Ishikawa (cell line): ENCODE measurements around the gene HOXA5.

Experiments
- CEBPB ChIP-seq: IDR thresholded peaks from 2 replicates; pipeline ENCODE4 v1.6.1; 2012
- CREB1 ChIP-seq: IDR thresholded peaks from 2 replicates; pipeline ENCODE4 v1.6.1; 2012; ENCODE audit warnings: low read depth
- EGR1 ChIP-seq: IDR thresholded peaks from 2 replicates; pipeline ENCODE4 v1.6.1; 2012
- EP300 ChIP-seq: IDR thresholded peaks from 2 replicates; pipeline ENCODE4 v1.6.1; 2012; ENCODE audit warnings: borderline replicate concordance
- FOXM1 ChIP-seq: IDR thresholded peaks from 2 replicates; pipeline ENCODE4 v1.6.1; 2012; ENCODE audit warnings: low read depth, borderline replicate concordance
- NFIC ChIP-seq: IDR thresholded peaks from 2 replicates; pipeline ENCODE4 v1.6.1; 2012
- RAD21 ChIP-seq: IDR thresholded peaks from 2 replicates; pipeline ENCODE4 v1.6.1; 2012; ENCODE audit warnings: low read depth
- TAF1 ChIP-seq: IDR thresholded peaks from 2 replicates; pipeline ENCODE4 v1.6.1; 2012; ENCODE audit warnings: low read depth, mild to moderate bottlenecking
- TCF12 ChIP-seq: IDR thresholded peaks from 2 replicates; pipeline ENCODE4 v1.6.1; 2012; ENCODE audit warnings: low read depth
- TEAD4 ChIP-seq: IDR thresholded peaks from 2 replicates; pipeline ENCODE4 v1.6.1; 2012
- YY1 ChIP-seq: IDR thresholded peaks from 2 replicates; pipeline ENCODE4 v1.6.1; 2012; ENCODE audit warnings: low read depth
- TF ChIP-seq, protein P1 (sequence below): IDR thresholded peaks from 2 replicates; pipeline ENCODE4 v1.6.1; 2012; ENCODE audit warnings: low read depth, mild to moderate bottlenecking
- TF ChIP-seq, protein P2 (sequence below): IDR thresholded peaks from 2 replicates; pipeline ENCODE4 v1.6.1; 2012
- TF ChIP-seq, protein P3 (sequence below): IDR thresholded peaks from 2 replicates; pipeline ENCODE4 v1.6.1; 2012

DNA sequence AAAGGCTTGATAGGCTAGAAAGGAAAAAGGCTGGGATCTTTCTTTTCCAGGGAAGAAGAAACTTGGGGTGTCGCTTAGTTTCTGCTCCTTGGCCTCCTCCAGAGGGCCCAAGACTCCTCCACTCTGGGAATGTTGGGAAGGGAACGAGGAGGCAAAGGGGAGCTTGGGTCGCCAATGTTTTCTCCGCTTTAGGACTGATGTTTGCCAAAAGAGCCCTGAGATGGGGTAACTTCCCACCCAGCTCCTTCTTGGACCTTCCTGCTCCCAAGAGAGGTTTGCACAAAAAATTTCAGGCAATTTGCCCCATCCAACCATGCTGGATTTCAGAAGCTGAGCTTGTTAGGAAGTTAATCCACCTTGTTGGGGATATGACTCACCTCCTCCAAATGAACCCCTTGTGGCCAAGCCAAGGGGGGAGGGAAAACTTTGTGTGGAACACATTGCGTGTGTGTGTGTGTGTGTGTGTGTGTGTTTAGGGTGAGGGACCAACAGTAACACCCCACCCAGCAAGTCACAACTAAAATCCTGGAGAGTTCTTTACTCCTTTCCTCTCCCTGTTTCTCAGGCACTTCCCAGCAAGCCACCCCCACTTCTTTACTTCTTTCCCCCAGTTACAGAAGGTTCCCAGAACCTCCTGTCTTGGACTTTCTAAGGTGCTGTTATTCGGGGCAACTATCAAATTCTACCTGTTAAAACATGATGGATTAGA lies 32.3 kb downstream of the HOXA5 start:
- TF ChIP-seq EP300 (no peak), RAD21 (no peak), CEBPB (no peak), TCF12 (no peak), TAF1 (no peak), FOXM1 (no peak), TEAD4 (no peak), YY1 (no peak), NFIC (no peak), EGR1 (no peak), CREB1 (no peak)
- TF ChIP-seq, protein P1, sequence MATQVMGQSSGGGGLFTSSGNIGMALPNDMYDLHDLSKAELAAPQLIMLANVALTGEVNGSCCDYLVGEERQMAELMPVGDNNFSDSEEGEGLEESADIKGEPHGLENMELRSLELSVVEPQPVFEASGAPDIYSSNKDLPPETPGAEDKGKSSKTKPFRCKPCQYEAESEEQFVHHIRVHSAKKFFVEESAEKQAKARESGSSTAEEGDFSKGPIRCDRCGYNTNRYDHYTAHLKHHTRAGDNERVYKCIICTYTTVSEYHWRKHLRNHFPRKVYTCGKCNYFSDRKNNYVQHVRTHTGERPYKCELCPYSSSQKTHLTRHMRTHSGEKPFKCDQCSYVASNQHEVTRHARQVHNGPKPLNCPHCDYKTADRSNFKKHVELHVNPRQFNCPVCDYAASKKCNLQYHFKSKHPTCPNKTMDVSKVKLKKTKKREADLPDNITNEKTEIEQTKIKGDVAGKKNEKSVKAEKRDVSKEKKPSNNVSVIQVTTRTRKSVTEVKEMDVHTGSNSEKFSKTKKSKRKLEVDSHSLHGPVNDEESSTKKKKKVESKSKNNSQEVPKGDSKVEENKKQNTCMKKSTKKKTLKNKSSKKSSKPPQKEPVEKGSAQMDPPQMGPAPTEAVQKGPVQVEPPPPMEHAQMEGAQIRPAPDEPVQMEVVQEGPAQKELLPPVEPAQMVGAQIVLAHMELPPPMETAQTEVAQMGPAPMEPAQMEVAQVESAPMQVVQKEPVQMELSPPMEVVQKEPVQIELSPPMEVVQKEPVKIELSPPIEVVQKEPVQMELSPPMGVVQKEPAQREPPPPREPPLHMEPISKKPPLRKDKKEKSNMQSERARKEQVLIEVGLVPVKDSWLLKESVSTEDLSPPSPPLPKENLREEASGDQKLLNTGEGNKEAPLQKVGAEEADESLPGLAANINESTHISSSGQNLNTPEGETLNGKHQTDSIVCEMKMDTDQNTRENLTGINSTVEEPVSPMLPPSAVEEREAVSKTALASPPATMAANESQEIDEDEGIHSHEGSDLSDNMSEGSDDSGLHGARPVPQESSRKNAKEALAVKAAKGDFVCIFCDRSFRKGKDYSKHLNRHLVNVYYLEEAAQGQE = no peak
- TF ChIP-seq, protein P2, sequence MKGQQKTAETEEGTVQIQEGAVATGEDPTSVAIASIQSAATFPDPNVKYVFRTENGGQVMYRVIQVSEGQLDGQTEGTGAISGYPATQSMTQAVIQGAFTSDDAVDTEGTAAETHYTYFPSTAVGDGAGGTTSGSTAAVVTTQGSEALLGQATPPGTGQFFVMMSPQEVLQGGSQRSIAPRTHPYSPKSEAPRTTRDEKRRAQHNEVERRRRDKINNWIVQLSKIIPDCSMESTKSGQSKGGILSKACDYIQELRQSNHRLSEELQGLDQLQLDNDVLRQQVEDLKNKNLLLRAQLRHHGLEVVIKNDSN = no peak
- TF ChIP-seq, protein P3, sequence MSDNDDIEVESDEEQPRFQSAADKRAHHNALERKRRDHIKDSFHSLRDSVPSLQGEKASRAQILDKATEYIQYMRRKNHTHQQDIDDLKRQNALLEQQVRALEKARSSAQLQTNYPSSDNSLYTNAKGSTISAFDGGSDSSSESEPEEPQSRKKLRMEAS = no peak
